Fibroblast of villous mesenchyme (primary cell): ENCODE data around the gene LCLAT1. TPM values are rescaled to one million over a fixed set of nuclear protein-coding genes. Genes with fewer than 3 reads are reported as not detected.
A peak's percentile ranks its signal among the peaks of the same experiment; 100 is the strongest.

ENCODE experiments used
- DNase-seq: peaks from one replicate; pipeline ENCODE4 v3.0.0-alpha.2; 2010; ENCODE audit warnings: low read depth
- H3K4me3 ChIP-seq: 2 replicates; pipeline ENCODE4 v1.5.1; 2011; ENCODE audit warnings: low read depth, mild to moderate bottlenecking, low read length
- CTCF ChIP-seq: IDR thresholded peaks from 2 replicates; pipeline ENCODE4 v1.5.1; 2012; ENCODE audit warnings: low read depth, mild to moderate bottlenecking, low read length; ENCODE audit not compliant: insufficient read depth
- total RNA-seq: library from RNA; depleted of rRNA; stranded (reverse); fragments of >200 nt; gene quantifications from 2 replicates; pipeline ENCODE4 v1.2.3, GENCODE V29; 2012

The LCLAT1 gene
- total RNA-seq, 1 donor = 50.1 TPM

- no peak for TF ChIP-seq CTCF
- DNase-seq = peak; percentile 26
- H3K4me3 ChIP-seq = no peak overlapping the region
Observed at GRCh38 chr2:30527411-30527810, 80.4 kb downstream of the LCLAT1 start.

- no peak overlapping the region for H3K4me3 ChIP-seq
- TF ChIP-seq CTCF = no peak
- no peak for DNase-seq
Observed at GRCh38 chr2:30527859-30528258, 80.8 kb downstream of the LCLAT1 start.

GRCh38 chr2:30530346-30530745 lies 83.3 kb downstream of the LCLAT1 start:
- TF ChIP-seq CTCF = no peak
- no peak overlapping the region for H3K4me3 ChIP-seq
- no peak for DNase-seq

GRCh38 chr2:30541680-30542079 lies 94.6 kb downstream of the LCLAT1 start:
- no peak overlapping the region for H3K4me3 ChIP-seq
- DNase-seq = peak; percentile 46
- TF ChIP-seq CTCF = no peak

GRCh38 chr2:30545875-30546274 lies 98.8 kb downstream of the LCLAT1 start:
- no peak for TF ChIP-seq CTCF
- DNase-seq = no peak
- H3K4me3 ChIP-seq = no peak overlapping the region

GRCh38 chr2:30548386-30548785 lies 101.3 kb downstream of the LCLAT1 start:
- no peak overlapping the region for H3K4me3 ChIP-seq
- TF ChIP-seq CTCF = no peak
- no peak for DNase-seq

- no peak for DNase-seq
- no peak overlapping the region for H3K4me3 ChIP-seq
- TF ChIP-seq CTCF = no peak
Observed at GRCh38 chr2:30549096-30549495, 102.0 kb downstream of the LCLAT1 start.
